GM18873 (cell line): ENCODE data around the gene IPCEF1.
"Not testable (repeated sequence)": the region's sequence is repeated elsewhere in the genome, so short reads cannot be mapped to it uniquely, and the experiment has no call there.

Source experiments
- ATAC-seq: cut with Tn5 transposase; IDR thresholded peaks from one replicate; pipeline ENCODE4 v1.9.1; 2021; ENCODE audit warnings: mild to moderate bottlenecking, moderate library complexity, moderate number of reproducible peaks; ENCODE audit not compliant: unreplicated experiment, low FRiP score

Gene IPCEF1

DNA sequence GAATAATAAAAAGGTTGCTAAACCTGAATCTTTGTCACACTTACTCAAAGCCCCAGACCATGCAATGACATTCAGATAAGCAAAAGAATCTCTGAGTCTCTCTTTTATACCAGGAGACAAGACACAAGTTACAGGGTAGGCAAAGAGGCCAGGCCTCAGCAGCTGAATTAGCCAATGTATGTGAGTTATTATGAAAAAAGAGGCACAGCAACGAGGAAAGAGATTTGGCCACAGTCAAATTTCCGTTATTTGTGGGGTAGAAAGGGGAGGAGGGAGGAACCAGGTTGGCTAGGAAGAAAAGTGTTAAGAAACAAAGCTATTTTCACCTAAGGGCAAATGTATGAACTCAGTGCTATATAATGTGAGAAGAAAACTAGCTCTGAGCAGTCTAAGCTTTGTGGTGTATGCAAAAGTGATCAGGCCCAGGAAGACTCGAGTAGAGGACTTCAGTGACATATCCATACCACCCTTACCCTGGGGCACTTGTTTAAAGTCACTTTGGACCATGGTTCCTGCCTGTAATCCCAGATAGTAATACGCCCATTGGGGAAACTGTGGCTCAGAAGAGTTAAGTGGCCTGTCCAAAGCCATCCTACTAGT is 19.1 kb downstream of the IPCEF1 start:
- no peak for ATAC-seq

DNA sequence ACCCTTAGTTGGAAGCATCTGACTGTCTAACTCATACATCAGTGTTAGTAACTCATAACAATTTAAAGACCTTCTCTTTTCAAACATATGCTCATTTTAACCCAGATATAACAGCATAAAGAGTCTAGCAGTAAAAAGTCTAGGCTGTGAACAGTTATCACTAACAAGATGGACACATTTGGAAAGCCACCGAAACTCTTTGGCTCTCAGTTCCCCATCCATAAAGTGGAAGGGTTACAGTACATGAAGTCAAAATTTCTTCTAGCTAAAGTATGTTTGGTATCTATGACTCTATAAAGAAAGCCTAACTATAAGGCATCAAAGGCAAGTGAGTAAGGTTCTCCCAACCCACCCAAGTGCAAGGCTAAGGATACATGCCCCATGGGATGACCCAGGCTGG is 22.5 kb downstream of the IPCEF1 start:
- not testable (repeated sequence) for ATAC-seq

DNA sequence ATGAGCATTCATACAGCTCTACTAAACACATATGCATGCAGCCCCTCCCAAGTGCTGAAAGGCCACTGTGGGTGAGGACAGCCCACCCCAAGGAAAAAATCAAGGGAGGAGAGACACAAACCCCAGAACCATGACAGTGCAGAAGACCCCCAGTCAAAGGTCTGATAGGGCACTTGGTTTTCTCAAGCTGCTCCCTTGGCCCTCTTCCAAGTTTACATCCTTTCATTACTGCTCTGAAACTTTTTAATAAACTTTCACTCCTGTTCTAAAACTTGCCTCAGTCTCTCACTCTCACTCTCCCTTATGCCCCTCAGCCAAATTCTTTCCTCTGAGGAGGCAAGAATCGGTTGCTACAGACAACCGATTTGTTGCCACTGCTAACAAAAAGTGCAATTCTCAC is 24.9 kb downstream of the IPCEF1 start:
- no peak for ATAC-seq

DNA sequence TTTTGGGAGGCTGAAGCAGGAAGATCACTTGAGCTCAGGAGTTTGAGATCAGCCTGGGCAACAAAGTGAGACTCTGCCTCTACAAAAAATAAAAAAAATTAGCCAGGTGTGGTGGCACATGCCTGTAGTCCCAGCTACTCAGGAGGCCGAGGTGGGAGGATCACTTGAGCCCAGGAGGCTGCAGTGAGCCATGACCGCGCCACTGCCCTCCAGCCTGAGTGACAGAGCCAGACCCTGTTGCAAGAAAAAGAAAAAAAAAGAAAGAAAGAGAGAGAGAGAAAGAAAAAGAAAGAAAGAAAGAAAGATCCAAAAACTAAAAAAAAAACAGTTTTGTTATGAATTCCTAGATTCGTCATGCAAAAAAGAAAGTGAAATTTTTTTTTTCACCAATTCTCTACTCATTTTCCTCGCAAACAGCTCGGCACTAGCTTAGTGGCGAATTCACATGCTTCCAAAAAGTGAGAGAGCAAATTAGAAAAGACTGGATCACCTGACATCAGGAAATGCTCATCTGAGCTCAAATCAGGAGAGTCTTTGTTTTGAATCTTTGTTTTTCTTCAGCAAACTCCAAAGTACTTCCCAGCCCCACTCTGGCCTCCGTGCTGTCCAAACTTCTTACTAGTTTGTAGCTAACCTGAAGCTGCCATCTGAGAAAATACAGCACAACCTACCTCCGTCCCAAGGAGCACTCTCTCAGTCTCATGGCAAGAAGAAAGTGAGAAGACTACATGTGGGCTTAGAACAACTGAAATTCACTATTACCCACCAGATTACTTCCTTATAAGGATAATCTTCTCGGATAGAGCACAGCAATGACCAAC is 27.0 kb downstream of the IPCEF1 start:
- no peak for ATAC-seq

DNA sequence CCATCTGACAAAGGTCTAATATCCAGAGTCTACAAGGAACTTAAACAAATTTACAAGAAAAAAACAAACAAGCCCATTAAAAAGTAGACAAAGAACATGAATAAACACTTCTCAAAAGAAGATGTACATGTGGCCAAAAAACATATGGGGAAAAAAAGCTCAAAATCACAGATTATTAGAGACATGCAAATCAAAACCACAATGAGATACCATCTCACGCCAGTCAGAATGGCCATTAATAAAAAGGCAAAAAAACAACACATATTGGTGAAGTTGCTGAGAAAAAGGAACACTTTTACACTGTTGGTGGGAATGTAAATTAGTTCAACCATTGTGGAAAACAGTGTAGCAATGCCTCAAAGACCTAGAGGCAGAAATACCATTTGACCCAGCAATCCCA is 29.3 kb downstream of the IPCEF1 start:
- not testable (repeated sequence) for ATAC-seq

GRCh38 chr6:154325142-154325541 is 31.5 kb downstream of the IPCEF1 start:
- ATAC-seq = no peak

- ATAC-seq = no peak
Observed at GRCh38 chr6:154320181-154320580, 36.4 kb downstream of the IPCEF1 start.

DNA sequence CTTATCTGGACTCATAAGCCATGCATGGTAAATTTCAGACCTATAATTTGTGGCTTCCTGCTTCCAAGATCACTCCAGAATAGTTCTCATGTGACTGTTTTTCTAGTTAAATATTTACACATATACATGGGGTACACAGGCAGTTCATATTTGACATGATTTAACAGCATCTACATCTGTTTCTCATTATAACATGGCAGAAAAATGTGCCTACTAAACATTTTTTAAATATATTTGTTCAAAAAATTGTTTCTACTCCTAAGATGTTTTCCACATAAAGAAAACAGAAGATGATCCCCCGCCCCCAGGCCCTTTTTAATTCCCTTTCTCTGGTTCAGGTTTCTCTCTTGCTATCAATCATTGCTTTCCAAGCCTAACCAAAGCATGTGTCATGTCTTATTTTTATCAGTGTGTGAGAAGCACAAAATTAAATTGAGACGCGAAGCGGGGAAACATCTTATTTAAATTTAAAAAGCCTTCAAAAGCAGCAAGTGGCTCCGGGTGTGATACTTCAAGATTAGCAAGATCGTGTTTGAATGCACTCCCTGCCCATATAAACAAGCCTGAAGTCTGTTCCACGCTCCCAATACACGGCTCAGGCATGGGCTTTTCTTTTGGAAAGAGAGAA is 37.3 kb downstream of the IPCEF1 start:
- ATAC-seq = no peak

- no peak for ATAC-seq
Observed at GRCh38 chr6:154318721-154319120, 37.9 kb downstream of the IPCEF1 start.

- no peak for ATAC-seq
Observed at GRCh38 chr6:154316131-154316530, 40.5 kb downstream of the IPCEF1 start.

DNA sequence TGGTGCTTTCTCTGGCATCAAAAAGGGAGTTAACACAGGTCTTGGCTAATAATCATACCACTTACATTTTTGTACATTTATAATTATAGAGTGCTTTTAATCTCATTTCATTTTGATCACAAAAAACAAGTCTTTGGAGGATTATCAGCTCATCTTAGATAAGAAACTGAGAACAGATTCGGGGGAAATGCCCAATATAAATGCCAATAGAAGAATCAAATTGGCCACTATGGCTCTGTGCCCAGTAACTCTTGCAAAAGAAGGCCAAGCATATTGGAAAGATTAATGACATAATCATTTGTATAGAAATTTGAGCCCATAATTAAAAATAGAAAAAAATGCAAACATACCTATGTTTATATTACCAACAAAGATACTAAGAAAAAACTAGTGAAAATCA is 42.5 kb downstream of the IPCEF1 start:
- ATAC-seq = no peak

- ATAC-seq = no peak
Observed at GRCh38 chr6:154308986-154309385, 47.6 kb downstream of the IPCEF1 start.

DNA sequence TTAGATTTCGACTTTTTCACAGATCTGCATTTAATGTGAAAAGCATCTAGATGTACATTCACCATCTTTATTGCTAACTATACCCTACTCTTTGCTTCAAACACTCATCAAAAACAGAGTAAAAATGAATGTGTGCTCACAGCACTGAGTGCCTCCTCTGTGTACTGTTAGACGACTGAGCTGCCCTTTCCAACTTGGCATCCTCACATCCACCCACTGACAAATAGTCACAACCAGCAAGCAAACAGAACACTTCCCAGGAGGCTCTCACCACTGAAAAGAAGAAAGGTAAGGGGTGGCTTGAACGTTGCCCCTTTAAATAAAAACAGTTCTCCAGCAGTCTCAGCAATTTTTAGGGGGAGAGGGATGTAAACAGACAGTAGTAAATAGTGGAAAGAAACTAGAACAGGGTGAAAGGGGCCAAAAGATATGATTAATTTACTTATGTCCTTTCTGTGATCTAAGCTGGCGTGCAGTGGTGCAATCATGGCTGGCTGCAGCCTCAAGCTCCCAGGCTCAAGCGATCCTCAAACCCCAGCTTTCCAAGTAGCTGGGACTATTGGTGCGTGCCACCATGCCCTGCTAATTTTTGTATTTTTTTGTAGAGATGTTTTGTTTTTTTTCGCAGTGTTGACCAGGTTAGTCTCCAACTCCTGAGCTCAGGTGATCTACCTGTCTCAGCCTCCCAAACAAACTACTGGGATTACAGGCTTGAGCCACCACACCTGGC is 48.7 kb downstream of the IPCEF1 start:
- ATAC-seq = no peak

GRCh38 chr6:154307147-154307546 is 49.5 kb downstream of the IPCEF1 start:
- not testable (repeated sequence) for ATAC-seq

DNA sequence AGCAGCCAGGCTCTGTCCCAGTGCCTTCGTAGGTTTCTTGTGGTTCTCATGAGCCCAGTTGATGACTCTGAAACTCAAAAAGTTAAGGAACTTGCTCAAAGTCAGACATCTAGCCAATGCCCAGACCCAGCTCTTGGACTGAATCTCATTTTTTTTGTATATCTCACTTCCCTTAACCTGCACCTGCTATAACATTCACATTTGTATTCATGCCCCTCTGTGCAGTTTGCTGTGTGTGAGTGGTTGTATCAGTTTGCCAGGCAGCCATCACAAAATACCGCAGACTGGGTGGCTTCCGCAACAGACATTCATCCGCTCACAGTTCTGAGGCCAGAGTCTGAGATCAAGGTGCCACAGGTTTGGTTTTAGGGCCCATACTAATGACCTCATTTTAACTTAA is 49.9 kb downstream of the IPCEF1 start:
- ATAC-seq = peak; percentile 49

GRCh38 chr6:154304191-154304590 is 52.4 kb downstream of the IPCEF1 start:
- ATAC-seq = no peak

- ATAC-seq = not testable (repeated sequence)
Observed at GRCh38 chr6:154303642-154304041, 53.0 kb downstream of the IPCEF1 start.

- ATAC-seq = peak; percentile 87
Observed at GRCh38 chr6:154301839-154302752, 54.5 kb downstream of the IPCEF1 start.

DNA sequence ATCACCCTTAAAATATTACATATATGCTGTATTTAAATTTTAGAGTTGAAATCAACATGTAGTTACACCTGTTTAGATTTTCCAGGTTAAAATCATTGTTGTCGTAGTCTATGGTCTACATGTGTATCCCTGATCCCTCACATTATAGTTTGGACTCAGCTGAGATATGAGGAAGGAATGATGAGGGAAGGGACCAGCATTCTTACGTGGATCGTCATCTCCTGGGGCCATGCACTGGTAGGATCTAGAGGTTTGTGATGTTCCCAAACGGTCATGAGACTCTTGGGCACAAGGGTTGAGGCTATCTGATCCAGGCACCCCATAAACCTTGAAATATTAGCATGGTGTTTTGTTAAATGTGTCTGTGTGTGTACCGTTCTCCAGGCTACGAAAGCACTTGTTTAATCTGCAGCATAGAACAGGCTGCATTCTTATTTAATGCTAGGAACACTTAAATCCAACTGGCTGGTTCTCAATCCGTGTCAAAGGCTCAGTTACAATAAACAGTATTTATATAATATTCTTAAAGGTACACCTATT is 55.4 kb downstream of the IPCEF1 start:
- no peak for ATAC-seq

DNA sequence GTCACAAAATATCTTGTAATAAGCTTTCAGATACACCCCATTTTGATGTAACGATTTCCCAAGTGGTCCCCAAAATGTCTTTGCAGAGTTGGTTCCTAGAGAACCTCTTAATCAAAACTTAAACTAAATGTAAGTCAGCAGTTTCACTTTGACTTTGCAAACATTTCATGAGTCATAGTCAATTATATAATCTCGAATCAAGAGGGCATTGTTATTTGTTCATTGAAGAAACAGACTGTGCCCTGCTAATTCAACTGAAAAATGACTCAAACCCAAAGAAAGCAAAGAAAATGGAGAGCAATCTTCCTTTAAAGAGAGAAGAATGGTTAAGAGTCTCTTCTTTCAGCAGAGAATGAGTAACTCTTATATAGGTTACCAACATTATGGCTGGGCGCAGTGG is 58.3 kb downstream of the IPCEF1 start:
- ATAC-seq = peak; percentile 40
